ENCODE results near the gene NR1H3.

Gene NR1H3

GRCh38 chr11:47270331-47271271 lies 12.8 kb downstream of the NR1H3 start:
- DNase-seq: peak; percentile 63

- no peak for DNase-seq
Observed at GRCh38 chr11:47271328-47271727, 13.5 kb downstream of the NR1H3 start.

GRCh38 chr11:47271961-47272661 lies 14.3 kb downstream of the NR1H3 start:
- DNase-seq: no peak

GRCh38 chr11:47272706-47273105 lies 14.9 kb downstream of the NR1H3 start:
- DNase-seq: no peak

- no peak for DNase-seq
Observed at GRCh38 chr11:47274495-47275235, 16.9 kb downstream of the NR1H3 start.

GRCh38 chr11:47276923-47277322 lies 19.1 kb downstream of the NR1H3 start:
- DNase-seq: no peak

GRCh38 chr11:47278058-47278457 lies 20.3 kb downstream of the NR1H3 start:
- DNase-seq: no peak

GRCh38 chr11:47278769-47279168 lies 21.0 kb downstream of the NR1H3 start:
- no peak for DNase-seq

- no peak for DNase-seq
Observed at GRCh38 chr11:47280099-47280498, 22.3 kb downstream of the NR1H3 start.

GRCh38 chr11:47280860-47281259 lies 23.1 kb downstream of the NR1H3 start:
- no peak for DNase-seq

- no peak for DNase-seq
Observed at GRCh38 chr11:47282462-47282861, 24.7 kb downstream of the NR1H3 start.

- DNase-seq: no peak
Observed at GRCh38 chr11:47284151-47284550, 26.4 kb downstream of the NR1H3 start.

GRCh38 chr11:47285969-47286770 lies 28.4 kb downstream of the NR1H3 start:
- no peak for DNase-seq

GRCh38 chr11:47288066-47288465 lies 30.3 kb downstream of the NR1H3 start:
- no peak for DNase-seq

- DNase-seq: no peak
Observed at GRCh38 chr11:47289856-47290255, 32.1 kb downstream of the NR1H3 start.

GRCh38 chr11:47295385-47295784 lies 37.6 kb downstream of the NR1H3 start:
- no peak for DNase-seq

- no peak for DNase-seq
Observed at GRCh38 chr11:47296045-47296444, 38.2 kb downstream of the NR1H3 start.

GRCh38 chr11:47299078-47299477 lies 41.3 kb downstream of the NR1H3 start:
- DNase-seq: no peak

- DNase-seq: no peak
Observed at GRCh38 chr11:47302853-47303252, 45.1 kb downstream of the NR1H3 start.

GRCh38 chr11:47305734-47306483 lies 48.1 kb downstream of the NR1H3 start:
- DNase-seq: no peak

GRCh38 chr11:47306484-47306844 lies 48.7 kb downstream of the NR1H3 start:
- no peak for DNase-seq
